ENCODE measurements around the gene VARS1. TPM values are rescaled to one million over a fixed set of nuclear protein-coding genes. Genes with fewer than 3 reads are reported as not detected.

Gene VARS1
- total and polyA plus RNA-seq, 2 of the 4 experiments (the other 2 are of a cell fraction) = 41.2 to 42.0 TPM

DNA sequence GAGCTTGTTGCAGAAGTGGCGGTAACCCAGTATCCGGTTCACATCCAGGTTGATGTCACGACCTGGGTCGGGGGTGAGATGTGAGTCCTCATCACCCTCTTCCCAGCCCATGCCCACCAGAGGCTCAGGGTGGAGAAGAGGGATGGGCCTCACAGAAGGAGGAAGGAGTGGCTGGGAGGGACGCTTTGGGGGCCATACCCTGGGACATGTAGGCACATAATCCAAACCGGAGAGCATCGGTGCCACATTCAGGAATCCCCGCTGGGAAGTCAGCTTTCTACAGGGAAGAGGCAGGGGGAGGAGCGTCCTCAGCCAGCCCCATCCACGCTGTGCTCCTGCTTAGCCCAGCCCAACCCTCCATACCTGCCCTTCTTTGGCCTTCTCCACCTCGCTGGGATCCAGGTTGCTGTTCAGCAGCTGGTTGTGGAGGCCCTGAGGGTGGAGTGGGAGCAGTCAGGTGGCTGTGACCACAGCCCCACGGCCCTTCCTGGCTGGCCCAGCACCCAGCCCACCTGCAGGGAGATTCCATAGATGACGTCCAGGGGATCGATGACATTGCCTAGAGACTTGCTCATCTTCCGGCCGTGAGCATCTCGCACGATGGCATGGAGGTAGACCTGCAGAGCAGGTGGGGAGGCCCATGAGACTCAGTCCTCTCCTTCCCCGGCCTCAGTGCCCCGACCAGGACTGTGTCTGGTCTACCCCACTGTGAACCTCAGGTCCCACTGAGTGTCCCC, 14.9 kb downstream of the VARS1 start:
- Histone ChIP-seq H2AK9ac (replicated peaks; ENCODE audit: low read depth, low read length, poor library complexity) (no peak overlapping the region), H3K4me1 (ENCODE audit: control insufficient read depth, insufficient read depth, low read length) (peaks cover 10% of the 10 kb centered on the region), H2AFZ (replicated peaks; ENCODE audit: low read length, poor library complexity) (no peak overlapping the region), H3K36me3 (ENCODE audit: control insufficient read depth, insufficient read depth, low read length) (peaks cover 67% of the 10 kb centered on the region), H3K56ac (ENCODE audit: extremely low read depth, insufficient read depth, low read length) (no peak overlapping the region), H3K4me2 (ENCODE audit: low read depth, low read length) (no peak overlapping the region), H3K14ac (replicated peaks; ENCODE audit: low read depth, low read length) (no peak overlapping the region), H4K91ac (ENCODE audit: insufficient read depth, low read depth, low read length) (no peak overlapping the region), H3K27me3 (ENCODE audit: control insufficient read depth, insufficient read depth, low read length) (no peaks in the 10 kb centered on the region), H3K9me3 (ENCODE audit: control insufficient read depth, insufficient read depth, low read length) (no peaks in the 10 kb centered on the region), H3K9ac (ENCODE audit: low read depth, low read length) (no peak overlapping the region), H2BK20ac (ENCODE audit: low read depth, low read length) (no peak overlapping the region), H3K23ac (ENCODE audit: low read depth, low read length) (no peak overlapping the region), H2AK5ac (ENCODE audit: low read depth, low read length) (no peak overlapping the region), H3K79me1 (ENCODE audit: low read depth in 1 of 2, low read length in 2 of 2) (peaks cover 0 to 8% of the 10 kb centered on the region in 2 experiments; a peak in 1 of 4 replicates), H3K4ac (ENCODE audit: low read depth, low read length) (no peak overlapping the region), H2BK5ac (ENCODE audit: low read depth, low read length, poor library complexity, severe bottlenecking) (no peak overlapping the region), H4K20me1 (ENCODE audit: insufficient read depth, low read length) (no peaks in the 10 kb centered on the region), H3K27ac (ENCODE audit: insufficient read depth, low read length) (no peak overlapping the region), H4K8ac (ENCODE audit: low read depth in 2 of 2, low read length in 2 of 2) (no peak overlapping the region), H3K18ac (ENCODE audit: low read depth, low read length) (no peak overlapping the region), H2BK15ac (ENCODE audit: low read depth, low read length) (no peak overlapping the region), H4K5ac (ENCODE audit: low read depth, low read length) (no peak overlapping the region), H3K9me1 (ENCODE audit: insufficient read depth, low read length) (0 out of 2 replicates have a peak, but pooled peaks cover 8% of the 10 kb centered on the region), H2BK120ac (ENCODE audit: low read depth, low read length) (no peak overlapping the region), H3K4me3 (ENCODE audit: insufficient read depth, low read depth, low read length) (no peak overlapping the region)
- dilution Hi-C loops (cut with HindIII; ENCODE audit: low sequenced_read_pairs, unreplicated experiment) (no loop called here), intact Hi-C loops (cut with micrococcal nuclease) (no loop called here), in situ Hi-C loops (cut with MboI; ENCODE audit: low sequenced_read_pairs) (no loop called here)
- DNase-seq = no peak
- 100% methylated on average over 2 of the region's 20 CpGs; no CpG with 5 or more reads in 1 of the 2 experiments for WGBS, 2 experiments (ENCODE audit: extremely low coverage in 2 of 2, insufficient read length in 1 of 2)
- no TSS peak for BruUV-seq (replicated peaks)
- no peak for TF ChIP-seq RAD21 (IDR thresholded peaks at IDR 0.05; ENCODE audit: low read length)
- no peak for TF ChIP-seq MXI1 (IDR thresholded peaks at IDR 0.05; ENCODE audit: borderline replicate concordance, low read depth, low read length)
- TF ChIP-seq FOS (IDR thresholded peaks at IDR 0.05; ENCODE audit: low read depth, low read length) = no peak
- TF ChIP-seq, protein P1, sequence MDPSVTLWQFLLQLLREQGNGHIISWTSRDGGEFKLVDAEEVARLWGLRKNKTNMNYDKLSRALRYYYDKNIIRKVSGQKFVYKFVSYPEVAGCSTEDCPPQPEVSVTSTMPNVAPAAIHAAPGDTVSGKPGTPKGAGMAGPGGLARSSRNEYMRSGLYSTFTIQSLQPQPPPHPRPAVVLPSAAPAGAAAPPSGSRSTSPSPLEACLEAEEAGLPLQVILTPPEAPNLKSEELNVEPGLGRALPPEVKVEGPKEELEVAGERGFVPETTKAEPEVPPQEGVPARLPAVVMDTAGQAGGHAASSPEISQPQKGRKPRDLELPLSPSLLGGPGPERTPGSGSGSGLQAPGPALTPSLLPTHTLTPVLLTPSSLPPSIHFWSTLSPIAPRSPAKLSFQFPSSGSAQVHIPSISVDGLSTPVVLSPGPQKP (IDR thresholded peaks at IDR 0.05; ENCODE audit: borderline replicate concordance, low read depth, low read length) = no peak
- no peak for TF ChIP-seq MAZ (IDR thresholded peaks at IDR 0.05; ENCODE audit: borderline replicate concordance, low read depth, low read length)
- ATAC-seq (ENCODE audit: low read depth) = no peak
- ChIA-PET CTCF (interaction anchor here (1.4 kb wide), 1 partner anchor 11 kb away, joined by 3 read pairs; no protein-coding TSS in a partner anchor), POLR2A (ENCODE audit: unreplicated experiment) (no interaction called here)

Data from IMR-90 (cell line).